Middle frontal gyrus (tissue), 1 donor: Measurements from ENCODE around the gene VRK1.
"Not testable (repeated sequence)": the region's sequence is repeated elsewhere in the genome, so short reads cannot be mapped to it uniquely, and the experiment has no call there.

Experiments
- DNase-seq: peaks from one replicate; pipeline ENCODE4 v3.0.0-alpha.2; 2015; ENCODE audit warnings: low spot score; ENCODE audit errors: extremely low spot score

VRK1 gene

DNA sequence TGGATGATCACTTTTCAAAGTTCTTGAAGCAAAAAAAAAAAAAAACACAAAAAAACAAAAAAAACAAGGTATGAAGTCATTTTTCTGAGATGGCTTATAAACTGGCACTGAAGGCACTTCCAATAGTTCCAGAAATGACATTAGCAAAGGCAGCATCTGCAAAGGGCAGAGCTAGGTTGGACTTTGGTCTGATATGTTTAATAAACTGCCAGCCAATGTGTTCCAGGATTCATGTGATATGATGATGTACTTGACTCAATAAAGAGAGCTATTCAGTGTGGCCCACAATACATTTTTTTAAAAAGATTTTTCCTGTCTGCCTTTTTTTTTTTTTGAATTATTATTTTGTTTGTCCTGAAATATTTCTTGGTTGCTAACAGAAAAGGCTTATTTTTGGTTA, 79.6 kb downstream of the VRK1 start:
- DNase-seq, result no peak

- DNase-seq, result no peak
Measured at GRCh38 chr14:96881713-96882112, 84.5 kb downstream of the VRK1 start.

DNA sequence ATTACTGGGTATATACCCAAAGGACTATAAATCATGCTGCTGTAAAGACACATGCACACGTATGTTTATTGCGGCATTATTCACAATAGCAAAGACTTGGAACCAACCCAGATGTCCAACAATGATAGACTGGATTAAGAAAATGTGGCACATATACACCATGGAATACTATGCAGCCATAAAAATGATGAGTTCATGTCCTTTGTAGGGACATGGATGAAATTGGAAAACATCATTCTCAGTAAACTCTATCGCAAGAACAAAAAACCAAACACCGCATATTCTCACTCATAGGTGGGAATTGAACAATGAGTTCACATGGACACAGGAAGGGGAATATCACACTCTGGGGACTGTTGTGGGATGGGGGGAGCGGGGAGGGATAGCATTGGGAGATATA, 86.8 kb downstream of the VRK1 start:
- not testable (repeated sequence) for DNase-seq

- no peak for DNase-seq
Measured at GRCh38 chr14:96888158-96888557, 91.0 kb downstream of the VRK1 start.

DNA sequence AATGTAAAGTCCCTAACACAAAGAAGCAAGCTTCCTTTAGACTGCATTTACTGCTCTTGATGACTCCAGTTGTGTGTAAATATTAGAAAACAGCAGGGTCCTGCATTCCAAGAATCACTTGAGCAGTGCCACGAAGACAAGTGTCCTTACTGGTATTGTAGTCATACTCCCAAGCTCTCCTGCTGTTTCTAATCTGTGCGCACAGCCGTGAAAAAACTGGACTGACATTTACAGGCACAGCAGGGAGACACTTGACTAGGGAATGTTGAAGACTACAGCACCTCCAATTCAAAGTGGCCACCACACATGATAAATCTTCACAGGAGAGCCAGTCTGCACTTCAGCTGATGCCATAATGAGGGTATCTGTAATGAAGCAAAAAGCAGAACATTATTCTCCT, 91.4 kb downstream of the VRK1 start:
- no peak for DNase-seq

DNA sequence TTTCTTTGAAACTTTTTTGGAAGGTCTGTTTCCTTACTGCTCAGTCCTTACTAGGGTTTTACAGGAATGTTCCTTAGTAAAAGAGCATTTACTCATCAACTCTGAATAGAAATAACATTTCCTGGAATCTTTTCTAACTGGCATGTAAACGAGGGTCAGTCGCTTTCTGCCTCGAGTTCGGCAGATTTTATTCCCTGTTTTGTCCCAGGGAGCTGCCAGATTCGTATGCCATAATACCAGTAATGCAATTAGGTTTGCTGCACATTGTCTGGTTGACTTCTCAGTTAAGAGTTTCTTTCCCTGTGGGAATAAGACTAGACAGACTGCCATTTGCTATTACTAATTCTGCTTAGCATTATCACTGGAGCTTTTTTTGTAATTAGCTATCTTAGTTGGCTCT, 91.9 kb downstream of the VRK1 start:
- DNase-seq, result no peak

- DNase-seq, result no peak
Measured at GRCh38 chr14:96893966-96894622, 96.9 kb downstream of the VRK1 start.

GRCh38 chr14:96894966-96895365, 97.8 kb downstream of the VRK1 start:
- no peak for DNase-seq

DNA sequence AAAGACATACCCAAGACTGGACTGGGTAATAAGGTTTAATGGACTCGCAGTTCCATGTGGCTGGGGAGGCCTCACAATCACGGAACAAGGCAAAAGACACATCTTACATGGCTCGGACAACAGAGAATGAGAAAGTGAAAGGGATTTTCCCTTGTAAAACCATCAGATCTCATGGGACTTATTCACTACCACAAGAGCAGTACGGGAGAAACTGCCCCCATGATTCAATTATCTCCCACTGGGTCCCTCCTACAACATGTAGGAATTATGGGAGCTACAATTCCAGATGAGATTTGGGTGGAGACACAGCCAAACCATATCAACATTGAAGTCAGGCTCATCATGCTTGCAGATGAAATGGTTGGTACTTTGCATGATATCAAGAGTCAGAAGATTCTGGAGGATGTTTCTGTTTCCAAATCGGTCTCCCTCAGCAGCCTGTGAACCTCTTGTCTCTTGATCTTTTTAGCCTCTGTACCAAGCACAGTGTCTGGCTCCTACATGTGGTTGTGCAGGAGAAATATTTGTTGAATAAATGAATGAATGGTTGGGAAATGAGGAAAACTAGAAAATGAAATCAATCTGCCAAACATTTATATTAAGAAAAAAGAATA, 98.6 kb downstream of the VRK1 start:
- DNase-seq, result no peak

DNA sequence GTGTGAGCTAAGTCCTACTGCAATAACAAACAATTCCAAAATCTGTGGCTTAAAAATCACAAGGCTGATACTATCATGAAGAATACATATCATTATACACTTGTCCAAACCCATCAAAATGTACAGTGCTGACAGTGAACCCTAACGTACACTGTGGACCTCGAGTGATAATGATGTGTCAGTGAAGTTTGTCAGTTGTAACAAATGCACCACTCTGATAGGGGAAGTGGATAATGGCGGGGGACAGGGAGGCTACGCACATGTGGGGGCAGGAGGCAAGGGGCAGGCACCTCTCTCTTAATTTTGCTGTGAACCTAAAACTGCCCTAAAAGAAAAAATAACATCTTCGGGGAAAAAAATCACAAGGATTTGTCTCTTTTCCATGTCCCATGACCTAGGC, 100.0 kb downstream of the VRK1 start:
- DNase-seq, result no peak

DNA sequence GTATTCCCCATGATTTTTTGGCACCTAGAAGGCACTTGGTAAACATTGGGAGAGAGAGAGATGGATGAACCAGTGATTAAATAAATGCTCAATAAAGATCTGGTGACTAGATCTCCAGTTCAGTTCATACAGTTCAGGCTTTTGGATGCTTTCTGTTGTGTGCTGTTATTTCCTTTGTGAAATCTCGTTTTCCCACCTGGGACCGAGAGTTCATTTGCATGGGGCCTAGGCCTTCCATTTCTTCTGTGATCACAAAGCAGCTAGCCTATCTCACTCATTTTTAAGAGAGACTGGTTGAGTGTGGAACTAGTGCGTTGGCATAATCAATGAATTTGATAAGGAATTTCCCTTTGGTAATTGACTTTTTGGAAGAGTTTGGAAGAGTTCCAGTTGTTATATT, 104.0 kb downstream of the VRK1 start:
- DNase-seq, result no peak

- DNase-seq, result no peak
Measured at GRCh38 chr14:96902004-96902403, 104.8 kb downstream of the VRK1 start.

GRCh38 chr14:96903444-96904023, 106.4 kb downstream of the VRK1 start:
- DNase-seq, result no peak

DNA sequence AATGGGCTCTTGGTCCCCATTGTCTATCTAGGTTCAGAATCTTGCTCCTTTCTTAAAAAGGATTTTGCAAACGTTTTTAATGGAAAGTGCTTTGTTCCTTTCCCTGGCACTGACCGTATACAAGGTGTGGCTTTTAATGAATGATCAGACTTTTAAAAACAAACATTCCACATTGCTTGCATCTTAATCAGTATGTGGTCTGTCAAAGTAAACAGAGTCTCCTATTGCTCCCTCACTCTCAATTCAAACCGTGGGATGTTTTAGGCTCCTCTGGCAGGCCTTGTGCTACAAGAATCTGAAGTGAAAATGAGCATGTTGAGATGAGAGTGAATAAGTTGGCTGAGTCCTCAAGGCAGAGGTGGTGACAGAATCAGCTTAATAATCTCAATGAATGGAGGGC, 107.0 kb downstream of the VRK1 start:
- DNase-seq, result no peak

GRCh38 chr14:96905065-96905464, 107.9 kb downstream of the VRK1 start:
- DNase-seq, result no peak

DNA sequence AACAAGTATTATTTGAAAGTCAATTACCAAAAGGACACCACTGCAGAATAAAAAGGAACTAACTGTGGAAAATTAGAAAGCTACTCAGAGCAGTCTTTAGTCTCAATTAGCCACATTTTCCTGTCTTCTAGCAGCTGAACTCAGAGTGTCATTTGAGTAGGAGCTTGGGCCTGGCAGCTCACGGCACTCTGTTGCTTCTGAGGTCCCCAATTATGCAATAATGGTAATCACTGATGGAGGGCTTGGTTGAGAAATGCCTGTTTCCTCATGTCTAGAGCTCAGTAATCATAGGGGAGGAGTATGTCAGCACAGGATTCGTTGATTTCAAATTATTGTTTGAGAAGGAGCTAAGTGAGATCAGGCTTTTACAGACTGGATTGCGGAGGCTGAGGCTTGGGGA, 108.6 kb downstream of the VRK1 start:
- DNase-seq, result no peak

- DNase-seq, result no peak
Measured at GRCh38 chr14:96906434-96906833, 109.3 kb downstream of the VRK1 start.

DNA sequence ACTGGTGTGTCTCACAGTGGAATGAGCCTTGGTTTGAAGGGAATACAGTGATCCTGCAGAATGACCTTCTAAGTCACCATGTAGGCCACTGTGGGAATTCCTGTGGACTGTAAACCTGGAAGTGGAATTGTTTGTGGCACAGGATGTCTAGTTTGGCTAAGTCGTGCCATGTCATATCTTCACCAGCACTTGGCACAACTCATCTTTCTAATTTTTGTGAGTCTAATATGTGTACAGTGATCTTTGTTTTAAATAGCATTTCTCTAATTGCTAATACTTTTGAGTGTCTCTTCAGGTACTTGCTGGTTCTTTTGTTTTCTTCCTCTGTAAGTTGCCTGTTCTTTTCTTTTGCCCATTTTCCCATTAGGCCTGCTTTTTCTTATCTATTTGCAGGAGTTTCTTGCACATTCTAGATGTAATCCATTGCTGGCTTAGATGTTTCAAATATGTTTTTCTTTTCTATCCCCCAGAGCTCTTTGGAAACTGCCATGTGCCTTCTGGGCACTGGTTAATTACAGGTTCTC, 112.7 kb downstream of the VRK1 start:
- no peak for DNase-seq

DNA sequence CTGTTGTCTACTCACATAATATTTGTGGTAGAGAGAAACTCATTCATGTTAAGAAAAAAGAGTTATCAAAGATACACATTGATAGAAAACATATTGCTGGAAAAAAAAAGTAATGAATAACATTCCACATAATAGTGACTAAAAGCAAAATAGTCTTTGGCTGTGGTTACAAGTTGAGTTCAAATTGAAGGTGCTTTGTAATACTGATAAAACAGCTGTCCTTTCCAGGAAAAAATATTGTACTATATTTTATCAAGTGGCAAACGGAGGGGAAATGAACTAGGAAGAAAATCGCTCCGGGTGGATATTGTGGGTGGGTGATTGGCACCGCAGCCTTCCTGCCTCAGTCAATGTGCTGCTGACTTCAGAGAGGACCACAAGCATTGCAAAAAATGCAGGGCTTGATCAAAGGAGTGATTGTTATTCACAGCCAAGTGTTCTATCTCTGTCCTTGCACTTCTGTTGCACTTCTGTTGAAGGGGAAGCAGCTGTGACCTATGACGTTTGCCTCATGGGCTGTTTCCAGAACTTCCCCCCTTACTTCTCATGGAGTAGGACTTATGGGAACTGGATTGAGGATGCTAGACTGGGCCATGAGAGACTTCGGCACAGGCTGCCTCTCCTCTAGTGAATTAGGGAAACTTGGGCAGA, 114.4 kb downstream of the VRK1 start:
- DNase-seq, result no peak

- no peak for DNase-seq
Measured at GRCh38 chr14:96914571-96915128, 117.5 kb downstream of the VRK1 start.

- DNase-seq, result no peak
Measured at GRCh38 chr14:96915478-96915877, 118.3 kb downstream of the VRK1 start.

DNA sequence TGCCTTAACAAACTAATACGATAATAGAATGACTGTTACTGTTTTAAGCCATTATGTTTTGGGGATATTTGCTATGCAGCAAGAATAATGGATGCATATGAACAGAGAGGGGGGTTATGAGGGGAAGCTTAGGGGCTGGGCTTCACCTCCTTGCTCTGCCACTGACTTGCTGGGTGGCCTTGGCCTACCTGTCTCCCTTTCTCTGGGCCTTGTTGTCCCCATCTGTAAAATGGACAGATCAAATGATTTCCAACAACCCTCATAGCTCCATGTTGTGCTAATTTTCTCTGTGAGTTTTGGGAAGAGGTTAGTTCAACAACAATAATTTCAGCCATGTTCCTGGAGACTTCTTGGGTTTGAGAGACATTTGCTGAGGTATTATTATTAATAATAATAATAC, 119.6 kb downstream of the VRK1 start:
- no peak for DNase-seq
